Coronary artery (tissue), 2 donors: ENCODE data around the gene EIF2D.
"Not testable (repeated sequence)": the region's sequence is repeated elsewhere in the genome, so short reads cannot be mapped to it uniquely, and the experiment has no call there.

Experiments
- DNase-seq: peaks from one replicate; pipeline ENCODE4 v3.0.0-alpha.2; 2017; ENCODE audit warnings: low spot score
- H3K27ac ChIP-seq, 2 donors: fragments of 200-600 bp; sonication (generic); one replicate each; pipeline ENCODE4 v1.5.1; 2016 to 2019
- H3K4me3 ChIP-seq: fragments of 200-600 bp; sonication (generic); 2 replicates; pipeline ENCODE4 v1.5.1; 2016; ENCODE audit warnings: mild to moderate bottlenecking, moderate library complexity
- CTCF ChIP-seq: fragments of 200-600 bp; sonication (generic); IDR thresholded peaks from one replicate; pipeline ENCODE4 v1.5.1; 2019; ENCODE audit warnings: antibody characterized with exemption

The EIF2D gene

GRCh38 chr1:206635978-206636345, 23.7 kb upstream of the EIF2D start:
- TF ChIP-seq CTCF, result no peak
- DNase-seq, result no peak
- Histone ChIP-seq H3K27ac (peak overlapping the region; percentile 92 to 96), H3K4me3 (peak overlapping the region; percentile 89)

GRCh38 chr1:206635080-206635977, 23.1 kb upstream of the EIF2D start, which contains the start of gene DYRK3:
TSS of gene DYRK3 (plus strand) at chr1:206635536. CDS start at chr1:206635704, 168 bp downstream.
- H3K27ac ChIP-seq, result peak within 1 kb of the TSS; percentile 92 to 96
- peak; percentile 96 for DNase-seq
- H3K4me3 ChIP-seq, result peak within 1 kb of the TSS; percentile 89
- TF ChIP-seq CTCF, result no peak

DNA sequence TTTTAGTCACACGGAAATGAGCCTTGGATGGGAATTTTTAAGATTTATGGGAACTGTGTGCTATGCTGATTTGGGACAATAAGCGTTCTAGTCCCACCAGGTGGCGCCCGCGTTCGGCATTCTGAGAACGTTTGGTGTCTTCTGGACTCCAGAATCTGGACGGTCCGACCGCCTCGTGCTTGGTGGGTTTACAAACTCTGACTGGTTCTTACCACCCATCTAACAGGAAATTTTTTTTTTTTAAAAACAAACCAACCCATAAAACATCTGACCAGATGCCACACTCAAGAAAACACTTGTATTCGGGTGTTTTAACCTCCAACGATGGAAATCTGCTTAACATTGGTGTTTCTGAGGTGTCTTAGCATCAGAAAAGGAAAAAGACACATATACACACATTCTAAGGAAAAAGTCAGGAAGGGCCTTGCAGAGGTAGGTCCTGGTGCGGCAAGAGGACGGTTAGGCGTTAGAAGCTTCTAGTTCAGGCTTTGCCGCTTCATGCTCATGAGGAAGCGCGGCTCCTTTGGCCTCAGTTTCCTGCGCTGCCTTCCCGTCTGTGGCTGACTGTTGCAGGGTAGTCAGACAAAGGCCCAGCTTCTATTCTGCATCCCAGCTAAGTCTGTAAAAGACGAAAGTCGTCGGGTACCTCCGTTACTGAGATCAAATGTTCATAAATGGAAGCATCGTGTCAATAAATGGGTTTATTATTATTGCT, 22.3 kb upstream of the EIF2D start:
- peak; percentile 64 for TF ChIP-seq CTCF
- H3K4me3 ChIP-seq, result peak overlapping the region; percentile 89
- H3K27ac ChIP-seq, result peak overlapping the region; percentile 92 to 96
- DNase-seq, result peak; percentile 92

- no peak for TF ChIP-seq CTCF
- H3K27ac ChIP-seq, result peak overlapping the region; percentile 2 to 36
- H3K4me3 ChIP-seq, result no peak overlapping the region
- DNase-seq, result no peak
Observed at GRCh38 chr1:206633708-206634121, 21.4 kb upstream of the EIF2D start.

DNA sequence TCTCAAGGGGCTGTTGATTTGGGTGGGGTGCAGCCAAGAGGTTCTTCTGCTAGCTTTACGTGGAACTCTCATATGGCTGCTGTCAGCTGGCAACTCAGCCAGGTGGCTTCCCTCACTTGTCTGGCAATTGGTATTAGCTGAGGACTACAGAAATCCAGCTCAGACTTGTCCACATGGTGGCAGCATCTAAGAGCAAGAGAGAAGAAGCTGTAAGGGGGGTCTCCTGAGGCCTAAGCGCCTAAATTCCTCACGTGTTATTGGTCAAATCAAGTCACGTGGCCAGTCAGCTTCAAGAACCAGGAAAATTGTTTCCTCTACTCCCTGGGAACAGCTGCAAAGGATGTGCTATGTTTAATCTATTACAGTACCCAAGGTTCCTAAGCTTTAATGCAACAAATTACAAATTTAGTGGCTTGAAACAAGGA, 18.8 kb upstream of the EIF2D start:
- DNase-seq, result no peak
- Histone ChIP-seq H3K27ac (no peak overlapping the region), H3K4me3 (no peak overlapping the region)
- peak; percentile 22 for TF ChIP-seq CTCF

DNA sequence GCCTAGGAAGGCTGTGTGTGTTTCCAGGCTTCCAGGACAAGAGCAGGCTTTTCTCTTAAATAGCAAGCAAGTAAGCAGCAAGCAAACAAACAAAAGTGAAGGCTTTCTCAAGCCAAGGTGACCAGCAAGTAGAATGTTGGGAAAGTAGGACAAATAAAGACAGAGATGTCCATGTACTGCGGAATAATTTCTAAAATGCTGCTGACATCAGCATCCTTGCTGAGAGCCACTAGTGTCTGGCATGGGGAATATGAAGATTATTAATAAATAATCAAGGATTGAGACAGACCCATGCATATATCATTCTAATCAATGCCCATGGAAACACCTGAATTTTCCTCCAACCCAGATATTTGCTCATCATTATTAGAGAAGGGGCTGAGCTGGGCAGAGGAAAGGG, 16.7 kb upstream of the EIF2D start:
- H3K4me3 ChIP-seq, result no peak overlapping the region
- no peak overlapping the region for H3K27ac ChIP-seq
- TF ChIP-seq CTCF, result no peak
- no peak for DNase-seq

- not testable (repeated sequence) for DNase-seq, H3K27ac ChIP-seq, H3K4me3 ChIP-seq
Observed at GRCh38 chr1:206626396-206626795, 14.1 kb upstream of the EIF2D start.
